ENCODE results near the gene SEC16B. TPM values are rescaled to one million over a fixed set of nuclear protein-coding genes. Genes with fewer than 3 reads are reported as not detected.
A peak's percentile ranks its signal among the peaks of the same experiment; 100 is the strongest.

The SEC16B gene
- total RNA-seq, 4 donors from 2014 or later = 4.7 to 16.9 (median 11.9) TPM

- H3K36me3 ChIP-seq = no peaks in the 10 kb centered on the region
- intact Hi-C loops (cut with DNase I; ENCODE audit: low total_unique reads) = no loop called here
- no peak for DNase-seq
- no peak for TF ChIP-seq POLR2A (IDR thresholded peaks at IDR 0.05)
- no peak for TF ChIP-seq CTCF (IDR thresholded peaks at IDR 0.05)
- H3K4me3 ChIP-seq = no peak overlapping the region
- H3K9me3 ChIP-seq = no peaks in the 10 kb centered on the region
- H3K4me1 ChIP-seq = no peaks in the 10 kb centered on the region
- H3K27me3 ChIP-seq = no peaks in the 10 kb centered on the region
- H3K27ac ChIP-seq = peak overlapping the region; percentile 53 to 72
Observed at GRCh38 chr1:177926201-177926600, 43.7 kb downstream of the SEC16B start.

- Histone ChIP-seq H3K4me1 (no peaks in the 10 kb centered on the region), H3K27ac (no peak overlapping the region), H3K9me3 (no peaks in the 10 kb centered on the region), H3K4me3 (no peak overlapping the region), H3K36me3 (no peaks in the 10 kb centered on the region), H3K27me3 (no peaks in the 10 kb centered on the region)
- no peak for DNase-seq
- intact Hi-C loops (cut with DNase I; ENCODE audit: low total_unique reads) = no loop called here
- no peak for TF ChIP-seq POLR2A (IDR thresholded peaks at IDR 0.05)
- TF ChIP-seq CTCF (IDR thresholded peaks at IDR 0.05) = no peak
Observed at GRCh38 chr1:177925006-177925405, 44.9 kb downstream of the SEC16B start.

GRCh38 chr1:177923441-177923840 is 46.4 kb downstream of the SEC16B start:
- no peak overlapping the region for H3K4me3 ChIP-seq
- no peak for TF ChIP-seq CTCF (IDR thresholded peaks at IDR 0.05)
- TF ChIP-seq POLR2A (IDR thresholded peaks at IDR 0.05) = no peak
- no peaks in the 10 kb centered on the region for H3K4me1 ChIP-seq
- no peaks in the 10 kb centered on the region for H3K36me3 ChIP-seq
- H3K9me3 ChIP-seq = no peaks in the 10 kb centered on the region
- intact Hi-C loops (cut with DNase I; ENCODE audit: low total_unique reads) = no loop called here
- H3K27me3 ChIP-seq = no peaks in the 10 kb centered on the region
- DNase-seq = no peak
- H3K27ac ChIP-seq = no peak overlapping the region

GRCh38 chr1:177922209-177922608 is 47.6 kb downstream of the SEC16B start:
- DNase-seq = no peak

GRCh38 chr1:177921590-177921989 is 48.3 kb downstream of the SEC16B start:
- H3K4me1 ChIP-seq = no peaks in the 10 kb centered on the region
- no peaks in the 10 kb centered on the region for H3K9me3 ChIP-seq
- no peak overlapping the region for H3K4me3 ChIP-seq
- intact Hi-C loops (cut with DNase I; ENCODE audit: low total_unique reads) = no loop called here
- H3K27me3 ChIP-seq = no peaks in the 10 kb centered on the region
- H3K27ac ChIP-seq = no peak overlapping the region
- TF ChIP-seq CTCF (IDR thresholded peaks at IDR 0.05) (no peak), POLR2A (IDR thresholded peaks at IDR 0.05) (no peak)
- no peaks in the 10 kb centered on the region for H3K36me3 ChIP-seq
- no peak for DNase-seq

More at GRCh38 chr1:177922209-177922608, 47.6 kb downstream of the SEC16B start:
- H3K36me3 ChIP-seq = no peaks in the 10 kb centered on the region
- H3K27ac ChIP-seq = no peak overlapping the region
- no peaks in the 10 kb centered on the region for H3K9me3 ChIP-seq
- H3K27me3 ChIP-seq = no peaks in the 10 kb centered on the region
- H3K4me1 ChIP-seq = no peaks in the 10 kb centered on the region
- no peak overlapping the region for H3K4me3 ChIP-seq
- intact Hi-C loops (cut with DNase I; ENCODE audit: low total_unique reads) = no loop called here
- TF ChIP-seq CTCF (IDR thresholded peaks at IDR 0.05) (no peak), POLR2A (IDR thresholded peaks at IDR 0.05) (no peak)
